Mucosa of gallbladder (tissue), 1 donor: ENCODE measurements around the gene PTPRN2. TPM values are rescaled to one million over a fixed set of nuclear protein-coding genes. Genes with fewer than 3 reads are reported as not detected.
"Not testable (repeated sequence)": the region's sequence is repeated elsewhere in the genome, so short reads cannot be mapped to it uniquely, and the experiment has no call there.

Experiments
- DNase-seq: peaks from one replicate; pipeline ENCODE4 v3.0.0-alpha.2; 2020; ENCODE audit warnings: low spot score
- total RNA-seq: library from RNA; stranded (reverse); gene quantifications from one replicate; pipeline ENCODE4 v1.2.1, GENCODE V29; 2021
- donor health status: DM: no; HTN: no; CAD: no.

Gene PTPRN2
- total RNA-seq, 1 donor from 2014 or later = 11.9 TPM

- no peak for DNase-seq
Measured at GRCh38 chr7:157961731-157962457, 625.7 kb downstream of the PTPRN2 start.

GRCh38 chr7:157955348-157955999, 632.1 kb downstream of the PTPRN2 start:
- no peak for DNase-seq

- DNase-seq = no peak
Measured at GRCh38 chr7:157954901-157955300, 632.7 kb downstream of the PTPRN2 start.

GRCh38 chr7:157952841-157953645, 634.6 kb downstream of the PTPRN2 start:
- DNase-seq = no peak

- DNase-seq = no peak
Measured at GRCh38 chr7:157952050-157952667, 635.5 kb downstream of the PTPRN2 start.

GRCh38 chr7:157951300-157952049, 636.1 kb downstream of the PTPRN2 start:
- no peak for DNase-seq

- DNase-seq = no peak
Measured at GRCh38 chr7:157949711-157950110, 637.9 kb downstream of the PTPRN2 start.

- no peak for DNase-seq
Measured at GRCh38 chr7:157947504-157947903, 640.1 kb downstream of the PTPRN2 start.

GRCh38 chr7:157946398-157947060, 641.1 kb downstream of the PTPRN2 start:
- no peak for DNase-seq

GRCh38 chr7:157945401-157945800, 642.2 kb downstream of the PTPRN2 start:
- no peak for DNase-seq

- DNase-seq = no peak
Measured at GRCh38 chr7:157944734-157945291, 642.8 kb downstream of the PTPRN2 start.

GRCh38 chr7:157944051-157944450, 643.6 kb downstream of the PTPRN2 start:
- no peak for DNase-seq

- DNase-seq = no peak
Measured at GRCh38 chr7:157943561-157943960, 644.1 kb downstream of the PTPRN2 start.

GRCh38 chr7:157941210-157941609, 646.4 kb downstream of the PTPRN2 start:
- DNase-seq = no peak

GRCh38 chr7:157940497-157940896, 647.1 kb downstream of the PTPRN2 start:
- DNase-seq = no peak

GRCh38 chr7:157938211-157938610, 649.4 kb downstream of the PTPRN2 start:
- DNase-seq = no peak

GRCh38 chr7:157937406-157937805, 650.2 kb downstream of the PTPRN2 start:
- DNase-seq = no peak

- DNase-seq = no peak
Measured at GRCh38 chr7:157936976-157937375, 650.6 kb downstream of the PTPRN2 start.

GRCh38 chr7:157935721-157936120, 651.9 kb downstream of the PTPRN2 start:
- not testable (repeated sequence) for DNase-seq
